Effector memory CD8-positive, alpha-beta T cell (primary cell): ENCODE data around the gene MISFA.

Experiments used
- ATAC-seq: fragments of 150-1000 bp; cut with Tn5 transposase; replicated peaks from 2 replicates; pipeline ENCODE4 v1.10.0; 2021; ENCODE audit warnings: mild to moderate bottlenecking, moderate library complexity
- DNase-seq, 3 experiments: peaks; one replicate each; pipeline ENCODE4 v3.0.0; 2021
- H3K27ac Mint-ChIP-seq, 2 donors: one replicate each; pipeline ENCODE4 v1.8.0; 2022; ENCODE audit warnings: mild to moderate bottlenecking in 2 of 2, mixed read lengths in 2 of 2, moderate library complexity in 2 of 2
- H3K27me3 Mint-ChIP-seq, 2 donors: one replicate each; pipeline ENCODE4 v1.8.0; 2022; ENCODE audit warnings: mixed read lengths in 2 of 2
- H3K36me3 Mint-ChIP-seq: one replicate; pipeline ENCODE4 v1.8.0; 2022; ENCODE audit warnings: mild to moderate bottlenecking, moderate library complexity, mixed read lengths; ENCODE audit not compliant: insufficient read depth
- H3K4me1 Mint-ChIP-seq, 2 donors: one replicate each; pipeline ENCODE4 v1.8.0; 2022; ENCODE audit warnings: low read depth in 2 of 2, mixed read lengths in 2 of 2
- H3K4me3 Mint-ChIP-seq, 2 donors: one replicate each; pipeline ENCODE4 v1.8.0; 2022; ENCODE audit warnings: mild to moderate bottlenecking in 2 of 2, mixed read lengths in 2 of 2, moderate library complexity in 2 of 2
- H3K9me3 Mint-ChIP-seq, 2 donors: one replicate each; pipeline ENCODE4 v1.8.0; 2022; ENCODE audit warnings: mixed read lengths in 2 of 2

Gene MISFA

DNA sequence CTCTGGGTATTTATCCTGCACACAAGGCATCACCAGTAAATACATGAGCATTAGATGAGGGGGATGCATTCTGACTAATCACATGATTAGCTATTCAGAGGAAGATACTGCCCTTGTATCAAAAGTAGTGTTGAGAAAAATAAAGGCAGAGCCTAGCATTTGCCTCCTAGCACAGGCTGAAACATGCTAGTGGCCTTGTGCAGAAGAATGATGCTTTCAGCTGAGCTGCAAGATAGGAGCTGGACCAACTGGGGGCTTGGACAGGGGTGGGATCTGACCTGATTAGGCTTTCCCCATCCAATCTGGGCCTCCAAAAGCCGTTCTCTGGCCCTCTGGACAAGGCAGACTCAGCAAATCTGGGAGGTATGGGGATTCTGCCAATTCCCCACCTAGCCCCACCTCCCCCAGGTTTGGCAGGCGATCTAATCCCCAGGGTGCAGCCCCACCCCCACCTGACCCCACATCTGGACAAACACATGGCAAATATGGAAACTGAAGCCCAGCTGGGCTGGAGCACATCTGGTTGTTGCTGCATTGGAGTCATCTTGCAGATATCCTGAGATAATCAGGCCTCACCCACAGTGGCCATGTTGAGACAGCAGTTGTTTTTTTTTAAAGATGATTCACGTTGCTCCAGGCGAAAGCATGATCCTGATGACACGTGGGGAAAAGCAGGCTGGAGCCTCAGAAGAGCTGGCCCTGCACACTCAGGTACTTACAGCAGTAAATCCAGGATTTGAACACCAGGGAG lies 4.4 kb upstream of the MISFA start:
- Mint-ChIP-seq H3K4me3 (no peak overlapping the region), H3K27ac (no peak overlapping the region), H3K36me3 (no peaks in the 10 kb centered on the region), H3K9me3 (no peaks in the 10 kb centered on the region), H3K4me1 (no peaks in the 10 kb centered on the region), H3K27me3 (no peaks in the 10 kb centered on the region)
- no peak for DNase-seq
- no peak for ATAC-seq

GRCh38 chr11:18600915-18601569 lies 1.5 kb downstream of the MISFA start:
- no peak for DNase-seq
- peaks cover 21% of the 10 kb centered on the region for H3K36me3 Mint-ChIP-seq
- peak overlapping the region in 1 of 2 donors; percentile 53 for H3K27ac Mint-ChIP-seq
- no peaks in the 10 kb centered on the region for H3K4me1 Mint-ChIP-seq
- no peaks in the 10 kb centered on the region for H3K9me3 Mint-ChIP-seq
- no peaks in the 10 kb centered on the region for H3K27me3 Mint-ChIP-seq
- ATAC-seq = no peak
- H3K4me3 Mint-ChIP-seq = no peak overlapping the region

GRCh38 chr11:18608376-18608775 lies 8.8 kb downstream of the MISFA start:
- ATAC-seq (no peak), DNase-seq (no peak)
- H3K4me3 Mint-ChIP-seq = no peak overlapping the region
- H3K4me1 Mint-ChIP-seq = peaks cover 2% of the 10 kb centered on the region in 2 donors
- H3K27ac Mint-ChIP-seq = peak overlapping the region in 1 of 2 donors; percentile 31
- H3K27me3 Mint-ChIP-seq = no peaks in the 10 kb centered on the region
- no peaks in the 10 kb centered on the region for H3K9me3 Mint-ChIP-seq
- H3K36me3 Mint-ChIP-seq = peaks cover 73% of the 10 kb centered on the region

GRCh38 chr11:18611196-18611595 lies 11.6 kb downstream of the MISFA start:
- peaks cover 79% of the 10 kb centered on the region for H3K36me3 Mint-ChIP-seq
- peaks cover 11 to 22% of the 10 kb centered on the region in 2 donors for H3K4me1 Mint-ChIP-seq
- H3K4me3 Mint-ChIP-seq = no peak overlapping the region
- ATAC-seq (no peak), DNase-seq (no peak)
- H3K27ac Mint-ChIP-seq = no peak overlapping the region
- H3K9me3 Mint-ChIP-seq = no peaks in the 10 kb centered on the region
- no peaks in the 10 kb centered on the region for H3K27me3 Mint-ChIP-seq

DNA sequence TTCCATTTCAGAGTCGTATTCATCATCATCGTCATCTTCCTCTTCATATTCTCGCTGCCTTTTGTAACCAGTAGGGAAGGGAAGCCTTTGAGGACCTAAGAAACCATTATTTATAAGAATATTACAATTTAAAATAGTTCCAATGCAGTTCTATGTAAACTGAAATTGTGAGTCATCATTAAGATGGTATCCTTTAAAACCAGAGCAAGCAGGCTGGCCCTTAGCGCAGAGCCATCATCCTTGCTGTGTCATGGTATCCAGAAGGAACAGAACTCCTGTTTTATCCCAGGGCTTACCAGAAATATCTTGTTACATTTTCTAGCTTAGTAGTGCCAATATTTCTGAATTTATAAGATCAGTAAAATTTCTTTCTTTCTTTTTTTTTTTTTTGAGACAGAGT lies 12.8 kb downstream of the MISFA start:
- H3K9me3 Mint-ChIP-seq = no peaks in the 10 kb centered on the region
- peaks cover 73% of the 10 kb centered on the region for H3K36me3 Mint-ChIP-seq
- H3K4me3 Mint-ChIP-seq = no peak overlapping the region

DNA sequence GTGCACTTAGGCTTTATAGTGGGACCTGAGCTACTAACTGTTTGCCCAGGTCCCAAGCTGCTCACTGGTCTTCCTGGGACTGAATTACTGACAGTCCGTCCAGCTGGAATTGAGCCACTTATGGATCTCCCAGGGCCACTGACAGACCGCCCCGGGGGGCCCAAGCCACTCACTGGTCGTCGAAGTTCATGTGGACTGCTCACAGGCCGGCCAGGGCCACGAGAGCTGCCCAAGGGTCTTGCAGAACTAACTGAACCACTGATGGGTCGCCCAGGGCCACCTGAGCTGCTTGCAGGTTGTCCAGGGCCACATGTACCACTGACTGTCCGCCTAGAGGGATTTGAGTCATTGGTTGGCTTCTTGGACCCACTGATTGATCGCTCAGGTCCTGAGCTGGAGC lies 15.1 kb downstream of the MISFA start:
- Mint-ChIP-seq H3K9me3 (no peaks in the 10 kb centered on the region), H3K27ac (no peak overlapping the region), H3K4me1 (peaks cover 28 to 49% of the 10 kb centered on the region in 2 donors), H3K36me3 (peaks cover 80% of the 10 kb centered on the region), H3K27me3 (no peaks in the 10 kb centered on the region), H3K4me3 (no peak overlapping the region)
- ATAC-seq (no peak), DNase-seq (no peak)

More for the DNA sequence above, 12.8 kb downstream of the MISFA start:
- Mint-ChIP-seq H3K4me1 (peaks cover 17 to 32% of the 10 kb centered on the region in 2 donors), H3K27me3 (no peaks in the 10 kb centered on the region), H3K27ac (no peak overlapping the region)
- DNase-seq (no peak), ATAC-seq (no peak)

DNA sequence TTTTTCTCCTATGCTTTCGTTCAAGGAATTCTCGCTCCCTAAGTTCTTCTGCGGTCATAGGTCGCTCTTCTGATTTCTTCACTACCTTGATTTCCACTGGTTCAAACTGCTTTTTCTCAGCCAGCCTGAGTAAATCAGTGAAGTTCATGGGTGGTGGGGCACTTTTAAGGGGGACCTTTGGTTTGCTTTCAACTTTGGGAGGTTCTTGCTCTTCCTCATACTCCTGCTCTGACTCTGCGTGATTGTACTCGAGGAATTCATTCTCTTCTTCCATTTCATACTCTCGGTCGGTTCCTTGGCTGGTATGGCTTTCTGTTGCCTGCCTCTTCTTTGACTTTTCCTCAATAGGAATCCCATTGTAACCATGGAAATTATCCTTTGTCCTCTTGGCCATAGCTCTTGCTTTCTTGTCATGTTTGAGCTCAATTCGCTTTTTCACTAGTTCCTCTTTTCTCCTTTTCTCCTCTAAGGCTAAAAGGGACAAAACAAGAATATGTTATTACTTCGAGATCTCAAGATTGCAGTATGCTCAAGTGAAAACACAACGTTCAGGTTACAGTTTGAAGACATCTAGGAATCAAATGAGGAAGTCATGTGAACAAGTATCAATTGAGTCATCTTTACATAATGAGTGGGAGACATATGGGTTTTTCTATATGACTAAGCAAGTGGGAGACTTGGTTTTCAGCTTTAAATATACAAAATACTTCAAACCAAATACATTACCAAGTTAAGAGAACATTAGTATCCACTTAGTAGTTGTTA lies 16.2 kb downstream of the MISFA start:
- Mint-ChIP-seq H3K4me3 (no peak overlapping the region), H3K36me3 (peaks cover 69% of the 10 kb centered on the region), H3K27me3 (no peaks in the 10 kb centered on the region), H3K4me1 (peaks cover 29 to 49% of the 10 kb centered on the region in 2 donors), H3K9me3 (no peaks in the 10 kb centered on the region), H3K27ac (peak overlapping the region; percentile 2 to 27)
- ATAC-seq (no peak), DNase-seq (no peak)

- Mint-ChIP-seq H3K27ac (peak overlapping the region; percentile 53 to 73), H3K4me1 (peaks cover 38 to 57% of the 10 kb centered on the region in 2 donors), H3K27me3 (no peaks in the 10 kb centered on the region), H3K9me3 (no peaks in the 10 kb centered on the region), H3K36me3 (peaks cover 53% of the 10 kb centered on the region), H3K4me3 (peak overlapping the region; percentile 64 to 78)
- ATAC-seq = peak; percentile 90
- peak; percentile 14 to 23 (median 15) for DNase-seq
Measured at GRCh38 chr11:18617688-18618341, 18.2 kb downstream of the MISFA start.

DNA sequence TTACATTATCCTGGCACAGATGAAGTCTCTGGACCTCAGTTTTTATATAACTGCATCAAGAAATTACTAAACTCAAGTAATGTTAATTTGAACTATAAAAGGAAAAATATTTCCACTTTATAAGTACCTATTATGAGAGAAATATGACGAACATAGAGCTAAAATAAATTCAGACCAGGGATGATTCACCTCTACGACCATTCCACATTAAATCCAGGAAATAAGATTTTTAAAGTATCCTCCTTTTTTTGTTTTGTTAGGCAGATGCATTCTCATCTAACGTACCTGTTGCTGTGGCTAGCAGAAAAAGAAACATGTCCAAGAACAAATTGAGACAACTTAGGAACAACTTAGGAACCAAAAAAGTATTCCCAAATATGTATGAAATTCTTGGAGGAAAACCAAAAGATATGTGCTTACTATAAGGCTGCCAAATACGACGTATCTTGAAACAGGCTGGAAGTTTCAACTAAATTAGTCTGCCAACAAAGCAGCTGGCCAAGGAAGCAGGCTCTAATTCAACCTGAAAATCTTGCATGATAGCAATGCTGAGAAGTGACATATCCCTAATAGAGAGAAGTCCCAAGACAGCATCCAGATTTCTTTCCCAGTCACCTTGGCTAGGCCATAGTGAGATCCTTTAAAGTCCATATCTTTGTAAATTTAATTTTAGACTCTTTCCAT lies 18.9 kb downstream of the MISFA start:
- Mint-ChIP-seq H3K27me3 (no peaks in the 10 kb centered on the region), H3K36me3 (peaks cover 46% of the 10 kb centered on the region), H3K9me3 (no peaks in the 10 kb centered on the region), H3K4me1 (peaks cover 35 to 54% of the 10 kb centered on the region in 2 donors), H3K27ac (peak overlapping the region; percentile 53 to 73), H3K4me3 (peak overlapping the region; percentile 64 to 78)
- ATAC-seq (no peak), DNase-seq (no peak)

GRCh38 chr11:18623707-18624106 lies 24.1 kb downstream of the MISFA start:
- H3K4me3 Mint-ChIP-seq = no peak overlapping the region
- ATAC-seq (no peak), DNase-seq (no peak)
- no peak overlapping the region for H3K27ac Mint-ChIP-seq
- H3K27me3 Mint-ChIP-seq = no peaks in the 10 kb centered on the region
- peaks cover 27 to 44% of the 10 kb centered on the region in 2 donors for H3K4me1 Mint-ChIP-seq
- peaks cover 15% of the 10 kb centered on the region for H3K36me3 Mint-ChIP-seq
- H3K9me3 Mint-ChIP-seq = no peaks in the 10 kb centered on the region

DNA sequence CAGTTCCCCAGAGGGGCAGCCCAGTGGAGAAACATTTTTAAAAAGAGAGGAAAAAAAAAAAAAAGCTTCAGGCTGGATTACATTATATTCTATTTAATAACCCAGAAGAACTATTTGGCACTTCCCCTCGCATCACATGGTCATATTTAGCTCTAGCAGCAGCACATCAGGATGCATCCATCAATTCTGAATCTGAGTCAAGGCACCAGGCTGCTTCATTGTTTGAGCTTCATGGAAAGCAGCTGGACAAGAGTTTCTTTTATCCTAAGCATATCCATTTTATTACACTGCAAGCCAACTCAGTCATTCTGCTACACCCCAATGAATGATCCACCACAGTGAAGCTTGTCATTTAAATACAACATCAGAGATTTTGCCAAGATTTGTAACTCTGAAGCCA lies 24.6 kb downstream of the MISFA start:
- H3K27me3 Mint-ChIP-seq = no peaks in the 10 kb centered on the region
- H3K9me3 Mint-ChIP-seq = no peaks in the 10 kb centered on the region
- ATAC-seq (no peak), DNase-seq (no peak)
- no peak overlapping the region for H3K4me3 Mint-ChIP-seq
- peaks cover 23 to 43% of the 10 kb centered on the region in 2 donors for H3K4me1 Mint-ChIP-seq
- H3K36me3 Mint-ChIP-seq = peaks cover 12% of the 10 kb centered on the region
- H3K27ac Mint-ChIP-seq = no peak overlapping the region

DNA sequence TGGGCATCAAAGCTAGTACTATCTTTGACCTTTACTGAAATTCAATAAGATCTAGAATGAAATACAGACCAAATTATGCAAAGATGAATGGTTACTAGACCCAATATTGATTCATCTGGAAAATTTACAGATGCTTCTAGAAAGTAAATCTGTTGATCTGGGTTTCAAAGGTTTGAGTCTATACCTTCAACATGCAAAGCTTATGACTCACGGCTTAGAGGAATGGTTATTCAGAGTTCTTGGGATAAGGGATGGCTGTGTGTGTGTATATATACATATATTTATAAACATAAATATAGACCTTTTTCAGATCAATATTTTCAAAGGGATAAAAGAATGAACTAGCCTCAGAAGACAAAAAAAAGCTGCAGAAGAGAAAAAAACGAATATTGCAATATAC lies 33.3 kb downstream of the MISFA start:
- Mint-ChIP-seq H3K4me3 (peak overlapping the region; percentile 87 to 95), H3K9me3 (no peaks in the 10 kb centered on the region), H3K27ac (peak overlapping the region in 1 of 2 donors; percentile 100), H3K4me1 (peaks cover 23 to 44% of the 10 kb centered on the region in 2 donors), H3K27me3 (peaks cover 0 to 6% of the 10 kb centered on the region in 2 donors), H3K36me3 (peaks cover 18% of the 10 kb centered on the region)
- no peak for DNase-seq
- ATAC-seq = no peak
